Astrocyte (in vitro differentiated cells and primary cell): Measurements from ENCODE around the gene RFX8.

Source experiments
- CTCF ChIP-seq: IDR thresholded peaks from 2 replicates; pipeline ENCODE4 v1.5.1; 2011; ENCODE audit warnings: low read depth, mild to moderate bottlenecking, inconsistent platforms, low read length, moderate library complexity; ENCODE audit not compliant: insufficient read depth
- EZH2 ChIP-seq: IDR thresholded peaks from 2 replicates; pipeline ENCODE4 v1.6.1; 2012; ENCODE audit warnings: mild to moderate bottlenecking, low read length, inconsistent platforms; ENCODE audit not compliant: insufficient read depth

- TF ChIP-seq CTCF (no peak), EZH2 (no peak)
Observed at GRCh38 chr2:101473591-101473910, 1.4 kb downstream of the RFX8 start.
